ENCODE results near the gene SH3BP4.
"Not testable (repeated sequence)": the region's sequence is repeated elsewhere in the genome, so short reads cannot be mapped to it uniquely, and the experiment has no call there.

SH3BP4 gene

DNA sequence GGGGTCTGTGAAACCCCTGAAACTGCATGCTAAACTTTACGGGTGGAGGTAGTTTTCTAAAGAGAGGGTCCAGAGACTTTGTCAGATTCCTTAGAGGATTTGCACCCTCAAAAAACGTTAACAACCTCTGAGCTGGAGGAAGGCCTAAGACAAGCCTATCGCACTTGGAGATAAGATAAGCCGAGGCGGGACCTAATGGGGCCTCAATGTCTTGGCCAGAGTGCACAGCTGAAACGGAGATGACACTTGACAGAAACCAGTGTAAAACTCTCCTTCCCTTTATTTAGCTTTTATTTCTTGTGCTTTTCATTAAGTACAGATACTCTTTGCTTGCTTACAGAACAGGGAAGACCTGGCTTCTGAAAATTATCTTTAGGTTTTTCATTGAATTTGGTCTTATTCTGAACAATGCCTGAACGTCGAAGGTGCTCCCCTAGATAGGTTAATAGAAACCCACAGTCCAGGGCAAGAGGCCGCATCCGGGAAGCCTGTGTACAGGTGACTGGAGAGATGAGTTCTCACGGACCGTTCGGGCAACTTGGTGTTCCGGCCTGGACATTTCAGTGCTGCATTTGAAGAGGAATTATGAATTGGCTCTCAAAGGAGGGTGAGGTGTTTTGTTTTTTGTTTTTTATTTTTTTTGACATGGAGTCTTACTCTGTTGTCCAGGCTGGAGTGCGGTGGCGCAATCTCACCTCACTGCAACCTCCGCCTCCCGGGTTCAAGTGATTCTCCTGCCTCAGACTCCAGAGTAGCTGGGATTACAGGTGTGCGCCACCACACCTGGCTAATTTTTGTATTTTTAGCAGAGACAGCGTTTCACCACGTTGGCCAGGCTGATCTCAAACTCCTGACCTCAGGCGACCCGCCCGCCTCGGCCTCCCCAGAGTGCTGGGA is 49.7 kb downstream of the SH3BP4 start:
- no peak for DNase-seq

- DNase-seq = no peak
These were observed 50.6 kb downstream of the SH3BP4 start for GRCh38 chr2:235002198-235003095.

DNA sequence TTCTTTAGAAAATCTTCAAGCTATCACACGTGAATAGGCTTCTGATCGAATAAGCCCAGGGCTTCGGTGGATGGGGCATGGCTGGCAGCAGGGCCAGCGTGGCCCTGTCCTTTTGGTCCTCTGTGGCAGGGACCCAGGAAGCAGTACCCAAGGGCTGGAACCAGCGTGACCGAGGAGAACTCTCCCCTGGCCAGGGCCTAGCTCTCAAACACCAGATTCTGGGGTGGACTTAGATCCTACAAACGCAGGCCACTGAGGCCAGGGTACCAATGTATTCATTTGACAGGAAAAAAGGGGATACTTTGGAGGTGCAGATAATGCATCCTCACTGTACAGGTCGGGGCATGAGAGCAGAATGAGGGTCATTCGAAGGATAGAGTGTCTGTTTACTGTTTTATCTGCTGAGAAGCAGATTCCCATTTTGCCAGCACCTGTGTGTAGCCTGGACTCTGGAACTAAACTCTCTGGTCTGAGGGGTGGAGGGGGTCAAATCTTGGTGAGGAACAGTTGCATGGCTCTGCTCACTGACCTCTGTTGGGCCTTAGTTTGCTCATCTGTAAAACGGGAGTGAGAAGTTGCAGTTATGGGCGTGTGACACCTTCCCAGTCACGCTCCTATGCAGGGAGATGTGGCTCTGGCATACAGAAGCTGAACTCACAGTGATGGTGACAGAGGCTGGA is 51.4 kb downstream of the SH3BP4 start:
- no peak for DNase-seq

DNA sequence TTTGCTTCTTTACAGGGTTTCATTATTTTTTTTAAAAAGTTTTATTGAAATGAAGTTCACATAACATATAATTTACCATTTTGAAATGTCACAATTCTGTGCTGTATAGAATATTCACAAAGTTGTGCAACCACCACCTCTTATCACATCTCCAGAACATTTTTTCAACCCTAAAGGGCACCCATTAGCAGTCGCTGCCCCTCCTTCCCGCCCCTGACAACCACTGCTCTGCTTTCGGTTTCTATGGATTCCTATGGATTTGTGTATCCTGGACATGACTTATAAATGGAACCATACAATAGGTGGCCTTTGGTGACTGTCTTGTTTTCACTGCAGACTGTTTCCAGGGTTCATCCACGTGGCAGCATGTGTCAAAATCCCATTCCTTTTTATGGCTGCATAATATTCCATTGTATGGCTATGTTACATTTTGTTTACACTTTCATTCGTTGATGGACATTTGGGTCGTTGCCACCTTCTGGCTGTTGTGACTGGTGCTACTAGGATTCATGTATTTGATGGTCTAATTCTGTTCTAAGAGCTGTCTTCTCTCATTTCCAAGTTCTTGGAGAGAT is 52.6 kb downstream of the SH3BP4 start:
- DNase-seq = no peak

GRCh38 chr2:235005023-235005422 is 53.2 kb downstream of the SH3BP4 start:
- no peak for DNase-seq

- no peak for DNase-seq
These were observed 53.9 kb downstream of the SH3BP4 start for GRCh38 chr2:235005603-235006259.

- no peak for DNase-seq
These were observed 54.6 kb downstream of the SH3BP4 start for GRCh38 chr2:235006461-235006860.

DNA sequence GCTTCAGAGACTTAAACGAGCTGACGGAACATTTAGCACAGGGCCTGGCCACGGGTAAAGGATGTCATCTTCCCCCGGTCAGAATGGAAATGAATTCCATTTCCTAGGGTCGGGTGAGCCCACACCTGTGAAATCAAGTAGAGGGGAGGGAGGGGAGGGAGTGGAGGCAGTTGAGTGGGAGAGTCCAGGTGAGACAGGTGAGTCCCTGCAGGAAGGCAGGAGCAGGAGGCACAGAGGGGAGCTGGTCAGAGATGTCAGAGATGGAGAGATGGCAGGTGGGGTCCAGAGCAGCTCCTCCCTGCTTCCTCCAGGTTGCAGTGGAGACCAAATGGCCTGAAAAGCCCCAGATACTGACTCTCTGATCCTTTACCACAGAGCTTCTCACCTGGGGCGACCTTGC is 55.2 kb downstream of the SH3BP4 start:
- no peak for DNase-seq

GRCh38 chr2:235007664-235008457 is 56.0 kb downstream of the SH3BP4 start:
- no peak for DNase-seq

GRCh38 chr2:235008584-235009044 is 56.8 kb downstream of the SH3BP4 start:
- no peak for DNase-seq

GRCh38 chr2:235009081-235009480 is 57.3 kb downstream of the SH3BP4 start:
- no peak for DNase-seq

DNA sequence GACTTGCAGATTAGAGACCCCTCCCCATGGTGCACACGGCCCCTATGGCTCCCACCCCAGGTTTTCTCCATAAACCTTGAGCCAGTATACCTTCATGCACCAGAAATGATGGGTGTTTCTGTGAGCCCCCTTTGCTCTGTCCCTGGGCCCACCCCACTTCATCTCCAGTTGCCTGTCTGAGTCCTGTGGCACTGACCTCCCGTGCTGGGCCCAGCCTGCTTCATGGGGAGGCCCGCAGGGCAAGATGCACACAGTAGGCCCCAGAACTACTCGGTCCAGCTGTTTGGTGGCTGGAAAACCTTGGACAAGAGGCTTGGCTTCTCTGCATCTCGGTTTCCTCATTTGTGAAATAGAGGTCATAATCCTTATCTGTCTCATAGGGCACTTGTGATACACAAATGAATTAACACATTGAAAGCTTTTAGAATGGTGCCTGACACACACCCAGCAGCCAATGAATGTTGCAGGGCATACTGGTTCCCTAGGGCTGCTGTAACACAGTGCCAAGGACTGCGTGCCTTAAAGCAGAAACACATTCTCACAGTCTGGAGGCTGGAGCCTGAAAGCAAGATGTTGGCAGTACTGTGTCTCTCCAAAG is 58.4 kb downstream of the SH3BP4 start:
- DNase-seq = no peak

DNA sequence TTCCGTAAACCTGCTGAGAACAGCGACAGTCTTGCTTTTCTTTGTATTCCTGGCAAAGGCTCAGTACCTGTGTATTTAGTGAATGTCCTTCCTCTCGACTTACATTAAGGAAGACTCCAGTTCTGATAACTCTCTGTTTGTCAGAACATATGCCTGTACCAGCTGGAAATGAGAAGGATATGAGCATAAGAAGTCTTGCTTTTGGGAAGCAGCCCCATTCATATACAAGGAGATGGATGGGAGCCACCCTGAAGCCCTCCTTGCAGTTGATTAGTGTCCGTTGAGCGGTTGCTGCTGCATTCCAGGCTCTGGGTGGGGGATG is 59.8 kb downstream of the SH3BP4 start:
- DNase-seq = no peak

DNA sequence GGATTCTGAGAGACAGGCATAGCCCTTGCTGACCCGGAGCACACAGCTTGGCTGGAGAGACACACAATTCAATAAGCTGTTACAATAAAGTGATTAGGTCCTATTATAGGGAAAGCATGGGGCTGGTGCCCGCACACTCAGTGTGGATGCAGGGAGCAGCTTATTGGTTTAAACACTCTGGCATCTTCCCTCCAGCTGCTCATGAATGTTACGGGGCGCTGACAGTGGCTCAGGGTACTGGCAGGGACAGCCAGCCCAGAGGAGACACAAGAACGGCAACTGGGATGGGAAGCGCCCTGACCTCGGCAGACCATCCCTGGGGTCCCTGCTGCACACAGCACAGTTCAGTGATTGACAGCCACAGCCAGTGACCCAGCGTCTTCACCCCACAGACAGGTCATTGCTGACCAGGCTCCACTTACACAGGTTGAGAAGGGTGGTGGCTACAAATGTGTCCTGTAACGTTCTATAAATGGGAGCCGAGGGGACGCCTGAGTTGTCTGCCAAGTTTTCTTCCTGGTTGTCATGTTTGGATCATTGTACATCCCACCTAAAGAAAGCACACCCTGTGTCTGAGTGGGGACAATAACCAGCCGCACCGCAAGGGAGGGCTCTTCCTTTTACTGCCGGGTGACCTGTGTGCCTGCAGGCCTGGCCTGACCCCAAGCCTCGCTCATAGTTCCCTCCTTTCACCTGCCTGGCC is 60.3 kb downstream of the SH3BP4 start:
- DNase-seq = no peak

DNA sequence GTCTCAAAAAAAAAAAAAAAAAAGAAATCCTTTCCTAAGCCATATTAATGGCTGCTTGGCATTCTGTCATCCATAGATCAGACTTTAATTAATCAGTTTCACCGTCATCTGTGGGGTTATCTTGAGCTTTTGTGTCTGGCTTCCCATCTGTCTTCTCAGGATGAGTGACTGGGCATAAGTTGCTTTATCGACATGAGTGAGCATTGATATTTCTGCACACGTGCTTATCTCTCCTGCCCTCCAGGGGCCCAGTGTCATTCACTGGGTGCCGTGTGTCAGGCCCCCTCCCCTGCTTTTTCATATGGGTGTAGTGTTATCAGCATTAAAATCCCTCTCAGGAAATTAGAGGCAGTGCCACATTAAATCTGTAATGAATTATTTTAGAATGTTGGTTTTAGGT is 65.6 kb downstream of the SH3BP4 start:
- DNase-seq = no peak

DNA sequence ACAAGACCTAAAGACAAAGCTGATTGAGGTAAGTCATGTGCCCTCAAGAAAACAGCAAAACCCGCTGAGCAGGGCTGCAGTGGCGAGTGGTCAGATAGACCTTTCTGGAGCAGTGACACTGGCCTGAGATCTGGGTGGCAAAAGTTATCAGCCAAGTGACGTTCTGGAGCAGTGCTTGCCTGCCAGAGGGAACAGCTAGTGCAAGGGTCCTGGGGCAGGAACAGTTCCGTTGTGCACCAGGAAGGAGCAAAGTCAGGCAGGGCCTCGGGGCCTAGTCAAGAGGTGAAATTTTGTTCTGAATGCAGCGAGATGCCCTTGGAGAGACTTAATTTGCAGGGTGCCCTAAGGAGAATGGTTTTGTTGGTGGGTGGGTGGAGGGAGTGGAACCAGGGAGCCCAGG is 67.0 kb downstream of the SH3BP4 start:
- no peak for DNase-seq

GRCh38 chr2:235020141-235020540 is 68.3 kb downstream of the SH3BP4 start:
- not testable (repeated sequence) for DNase-seq

- DNase-seq = no peak
These were observed 69.9 kb downstream of the SH3BP4 start for GRCh38 chr2:235021752-235022151.

DNA sequence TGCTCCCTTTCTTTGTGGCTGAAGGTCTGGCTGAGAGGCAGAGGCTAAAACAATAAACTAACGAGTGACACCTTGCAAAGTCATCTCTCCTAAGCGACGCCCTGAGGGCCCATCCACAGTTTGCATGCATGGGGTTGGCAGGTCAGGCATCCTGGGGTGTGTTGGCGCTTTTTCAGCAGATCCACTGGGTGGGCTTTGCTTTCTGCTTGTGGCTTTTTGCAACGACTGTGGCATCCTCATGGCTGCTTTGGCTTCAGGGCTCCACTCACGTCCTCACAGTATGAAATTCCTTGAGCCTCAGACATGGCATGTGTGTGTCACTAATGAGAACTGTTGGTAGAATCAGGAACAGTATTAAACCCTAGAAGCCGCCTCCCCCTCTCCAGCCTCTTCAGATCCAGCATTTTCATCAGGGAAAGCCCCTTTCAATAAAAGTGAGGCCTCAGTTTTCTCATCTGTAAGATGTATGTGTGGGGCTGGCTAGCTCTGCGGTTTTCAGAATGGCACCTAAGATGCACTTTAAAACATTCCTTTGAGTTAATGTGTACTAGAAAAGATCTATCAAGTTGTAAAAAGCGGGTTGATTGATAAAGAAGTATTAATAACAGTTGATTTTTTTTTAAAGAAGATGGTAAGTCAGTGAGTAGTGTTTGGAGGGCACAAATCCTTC is 72.5 kb downstream of the SH3BP4 start:
- DNase-seq = no peak

Data from central memory CD4-positive, alpha-beta T cell (primary cell).